HG02852 (cell line): ENCODE results near the gene HYLS1.

Source experiments
- ATAC-seq: cut with Tn5 transposase; IDR thresholded peaks from one replicate; pipeline ENCODE4 v1.9.1; 2021; ENCODE audit warnings: mild to moderate bottlenecking, moderate library complexity; ENCODE audit not compliant: unreplicated experiment

Gene HYLS1

DNA sequence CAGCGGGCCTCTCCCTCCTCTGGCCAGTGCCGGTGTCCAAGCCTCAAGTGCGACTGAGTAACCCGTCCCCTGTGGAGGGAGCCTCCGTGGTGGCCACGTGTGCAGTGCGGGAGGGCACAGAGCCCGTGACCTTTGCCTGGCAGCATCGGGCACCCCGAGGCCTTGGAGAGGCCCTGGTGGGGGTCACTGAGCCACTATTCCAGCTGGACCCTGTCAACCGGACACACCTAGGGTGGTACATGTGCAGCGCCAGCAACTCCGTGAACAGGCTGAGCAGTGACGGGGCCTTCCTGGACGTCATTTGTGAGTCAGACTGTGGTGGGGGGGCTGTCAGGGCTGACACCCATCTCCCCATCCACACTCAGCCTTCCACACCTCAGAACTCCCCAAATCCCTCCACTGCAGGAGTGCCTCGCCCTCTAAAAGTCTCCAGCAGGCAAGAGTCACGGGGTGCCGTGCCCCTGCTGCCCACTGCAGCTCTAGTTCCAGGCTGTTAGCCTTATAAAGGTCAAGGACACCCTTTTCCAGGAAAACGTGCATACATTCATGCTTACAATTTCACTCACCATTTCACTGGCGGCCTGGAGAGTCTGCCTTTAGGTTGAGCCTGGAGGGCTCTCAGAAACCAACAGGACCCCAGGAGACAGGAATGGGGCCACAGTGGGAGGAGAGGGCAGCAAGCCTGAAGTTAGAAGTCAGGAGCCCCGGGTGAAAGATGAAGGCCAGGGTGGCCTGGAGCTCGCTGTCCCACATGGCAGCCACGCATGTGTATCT is 61.0 kb downstream of the HYLS1 start:
- no peak for ATAC-seq

DNA sequence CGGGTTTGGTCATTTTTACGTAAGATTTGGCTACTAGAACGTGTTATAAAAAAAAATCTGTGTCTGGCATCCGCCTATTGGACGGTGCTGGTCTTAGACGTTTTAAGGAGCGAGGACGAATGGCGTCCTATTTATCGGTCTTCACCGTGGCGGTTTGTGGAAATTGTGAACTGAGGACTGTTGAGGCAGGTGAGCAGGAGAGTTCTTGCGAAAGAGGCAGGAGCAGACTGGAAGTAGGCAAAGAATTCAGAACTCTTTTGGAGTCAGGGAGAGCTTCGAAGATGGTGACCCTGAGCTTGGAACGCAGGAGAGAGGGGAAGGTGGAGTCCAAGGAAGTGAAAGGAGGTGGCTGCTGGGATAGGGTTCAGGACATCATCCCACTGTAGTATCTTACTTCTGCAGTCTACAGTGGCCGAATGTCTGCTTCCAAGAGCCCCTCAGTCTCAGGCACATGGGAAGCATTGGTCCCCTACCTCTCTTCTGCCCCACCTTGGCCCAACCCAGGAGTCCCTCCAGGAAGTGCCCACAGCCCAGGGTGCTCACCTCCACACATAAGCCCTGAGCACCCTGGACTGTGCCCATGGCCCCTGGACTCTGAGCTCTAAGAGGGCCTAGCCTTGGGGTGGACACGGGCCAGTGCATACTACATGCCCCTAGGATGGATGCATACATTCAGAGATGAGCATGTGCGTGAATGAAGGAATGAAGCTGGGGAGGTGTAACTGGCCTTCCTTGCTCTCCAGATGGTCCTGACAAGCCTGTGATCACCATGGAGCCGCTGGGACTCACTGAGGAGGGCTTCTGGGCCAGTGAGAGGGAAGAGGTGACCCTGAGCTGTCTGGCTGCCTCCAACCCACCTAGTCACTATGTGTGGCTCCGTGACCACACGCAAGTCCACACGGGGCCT is 62.1 kb downstream of the HYLS1 start:
- ATAC-seq: no peak

DNA sequence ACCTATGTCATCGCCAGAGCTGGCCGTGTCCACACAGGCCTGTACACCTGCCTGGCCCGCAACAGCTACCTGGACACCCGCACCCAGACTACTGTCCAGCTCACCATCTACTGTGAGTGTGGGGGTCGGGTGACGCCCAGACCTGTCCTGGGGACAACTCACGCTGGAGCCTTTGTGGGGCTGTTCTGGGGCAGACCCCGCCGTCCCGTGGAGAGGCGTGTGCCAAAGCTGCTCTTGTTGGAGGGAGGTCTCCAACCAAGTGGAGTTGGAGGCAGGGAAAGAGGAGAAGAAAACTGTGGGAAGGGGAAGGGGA is 62.7 kb downstream of the HYLS1 start:
- ATAC-seq: no peak
